ENCODE data around the gene ZNF655.

The ZNF655 gene

DNA sequence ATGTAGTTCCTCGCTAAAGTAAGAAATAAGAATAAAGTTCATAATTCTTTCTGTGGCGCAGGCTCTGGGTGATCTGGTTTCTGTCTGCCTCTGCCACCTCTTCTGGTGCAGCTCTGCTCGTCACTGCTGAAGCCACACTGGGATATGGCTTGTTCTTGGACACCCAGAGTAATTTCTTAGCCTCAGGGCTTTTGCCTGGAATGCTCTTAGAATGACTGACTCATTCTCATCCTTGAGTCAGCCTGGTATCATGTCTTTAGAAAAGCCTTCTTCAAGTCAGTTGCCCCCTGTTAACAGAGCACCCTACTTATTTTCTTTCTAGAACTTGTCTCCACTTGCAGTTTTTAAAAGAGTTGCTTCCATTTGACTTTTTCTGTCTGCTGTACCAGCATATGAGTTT, 60.3 kb downstream of the ZNF655 start:
- TF ChIP-seq, protein P1, sequence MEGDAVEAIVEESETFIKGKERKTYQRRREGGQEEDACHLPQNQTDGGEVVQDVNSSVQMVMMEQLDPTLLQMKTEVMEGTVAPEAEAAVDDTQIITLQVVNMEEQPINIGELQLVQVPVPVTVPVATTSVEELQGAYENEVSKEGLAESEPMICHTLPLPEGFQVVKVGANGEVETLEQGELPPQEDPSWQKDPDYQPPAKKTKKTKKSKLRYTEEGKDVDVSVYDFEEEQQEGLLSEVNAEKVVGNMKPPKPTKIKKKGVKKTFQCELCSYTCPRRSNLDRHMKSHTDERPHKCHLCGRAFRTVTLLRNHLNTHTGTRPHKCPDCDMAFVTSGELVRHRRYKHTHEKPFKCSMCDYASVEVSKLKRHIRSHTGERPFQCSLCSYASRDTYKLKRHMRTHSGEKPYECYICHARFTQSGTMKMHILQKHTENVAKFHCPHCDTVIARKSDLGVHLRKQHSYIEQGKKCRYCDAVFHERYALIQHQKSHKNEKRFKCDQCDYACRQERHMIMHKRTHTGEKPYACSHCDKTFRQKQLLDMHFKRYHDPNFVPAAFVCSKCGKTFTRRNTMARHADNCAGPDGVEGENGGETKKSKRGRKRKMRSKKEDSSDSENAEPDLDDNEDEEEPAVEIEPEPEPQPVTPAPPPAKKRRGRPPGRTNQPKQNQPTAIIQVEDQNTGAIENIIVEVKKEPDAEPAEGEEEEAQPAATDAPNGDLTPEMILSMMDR (conservative IDR thresholded peaks at IDR 0.05; ENCODE audit: low read depth, low read length): no peak
- DNase-seq (ENCODE audit: low read depth): no peak

DNA sequence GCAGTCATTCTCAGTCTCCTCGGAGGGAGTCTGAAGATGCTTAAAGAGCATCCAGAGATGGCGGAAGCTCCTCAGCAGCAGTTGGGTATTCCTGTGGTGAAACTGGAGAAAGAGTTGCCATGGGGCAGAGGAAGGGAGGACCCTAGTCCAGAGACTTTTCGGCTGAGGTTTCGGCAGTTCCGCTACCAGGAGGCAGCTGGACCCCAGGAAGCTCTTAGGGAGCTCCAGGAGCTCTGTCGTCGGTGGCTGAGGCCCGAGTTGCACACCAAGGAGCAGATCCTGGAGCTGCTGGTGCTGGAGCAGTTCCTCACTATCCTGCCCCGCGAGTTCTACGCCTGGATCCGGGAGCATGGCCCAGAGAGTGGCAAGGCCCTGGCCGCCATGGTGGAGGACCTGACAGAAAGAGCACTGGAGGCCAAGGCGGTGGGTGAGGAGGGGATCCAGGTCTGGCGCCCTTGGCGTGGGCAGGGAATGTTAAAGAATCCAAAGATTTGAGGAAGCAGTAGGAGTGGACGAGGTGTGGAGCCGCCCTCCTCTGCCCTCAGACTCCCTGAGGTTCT, 61.2 kb downstream of the ZNF655 start:
- no peak overlapping the region for H3K4me3 ChIP-seq (ENCODE audit: low read depth, low read length)
- DNase-seq (ENCODE audit: low read depth): no peak
- TF ChIP-seq, protein P1 (conservative IDR thresholded peaks at IDR 0.05; ENCODE audit: low read depth, low read length): no peak

More for the DNA sequence above, 60.3 kb downstream of the ZNF655 start:
- H3K4me3 ChIP-seq (ENCODE audit: low read depth, low read length): no peak overlapping the region

GRCh38 chr7:99621271-99621670, 62.8 kb downstream of the ZNF655 start:
- no peak for DNase-seq (ENCODE audit: low read depth)
- TF ChIP-seq, protein P1 (conservative IDR thresholded peaks at IDR 0.05; ENCODE audit: low read depth, low read length): no peak

DNA sequence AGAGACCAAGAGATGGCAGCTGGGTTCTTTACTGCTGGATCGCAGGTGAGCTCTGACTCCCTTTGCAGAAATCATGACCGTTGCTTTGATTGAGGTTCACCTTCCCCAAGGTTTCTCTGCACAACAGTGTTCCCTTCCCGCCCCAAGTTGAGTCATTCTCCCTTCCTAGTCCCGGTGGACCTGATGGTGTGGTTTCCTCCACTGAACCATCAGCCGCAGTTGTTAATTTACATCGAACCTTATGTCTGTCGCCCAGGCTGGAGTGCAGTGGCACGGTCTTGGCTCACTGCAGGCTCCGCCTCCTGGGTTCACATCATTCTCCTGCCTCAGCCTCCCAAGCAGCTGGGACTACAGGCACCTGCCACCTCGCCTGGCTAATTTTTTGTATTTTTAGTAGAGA, 64.2 kb downstream of the ZNF655 start:
- TF ChIP-seq, protein P1 (conservative IDR thresholded peaks at IDR 0.05; ENCODE audit: low read depth, low read length): no peak
- H3K4me3 ChIP-seq (ENCODE audit: low read depth, low read length): no peak overlapping the region
- DNase-seq (ENCODE audit: low read depth): no peak

More at GRCh38 chr7:99621271-99621670, 62.8 kb downstream of the ZNF655 start:
- no peak overlapping the region for H3K4me3 ChIP-seq (ENCODE audit: low read depth, low read length)

GRCh38 chr7:99623091-99623693, 64.8 kb downstream of the ZNF655 start:
- no peak overlapping the region for H3K4me3 ChIP-seq (ENCODE audit: low read depth, low read length)
- TF ChIP-seq, protein P1 (conservative IDR thresholded peaks at IDR 0.05; ENCODE audit: low read depth, low read length): no peak
- no peak for DNase-seq (ENCODE audit: low read depth)

GRCh38 chr7:99623702-99624447, 65.4 kb downstream of the ZNF655 start:
- DNase-seq (ENCODE audit: low read depth): no peak
- H3K4me3 ChIP-seq (ENCODE audit: low read depth, low read length): no peak overlapping the region
- TF ChIP-seq, protein P1 (conservative IDR thresholded peaks at IDR 0.05; ENCODE audit: low read depth, low read length): no peak

Data from choroid plexus epithelial cell (primary cell).